Mesendoderm (in vitro differentiated cells): ENCODE results near the gene EIF4E2. TPM values are rescaled to one million over a fixed set of nuclear protein-coding genes. Genes with fewer than 3 reads are reported as not detected.

ENCODE experiments used
- DNase-seq: peaks from one replicate; pipeline ENCODE4 v3.0.0; 2013
- H2AK5ac ChIP-seq: 2 replicates; pipeline ENCODE4 v1.6.1; 2013; ENCODE audit warnings: low read length, inconsistent platforms
- H2BK120ac ChIP-seq: 2 replicates; pipeline ENCODE4 v1.6.1; 2013; ENCODE audit warnings: low read depth, mild to moderate bottlenecking, low read length, moderate library complexity, mixed read lengths
- H2BK15ac ChIP-seq: replicated peaks from 2 replicates; pipeline ENCODE4 v1.6.1; 2013; ENCODE audit warnings: low read depth, mild to moderate bottlenecking, moderate library complexity
- H2BK5ac ChIP-seq: 2 replicates; pipeline ENCODE4 v1.6.1; 2013; ENCODE audit warnings: low read length, inconsistent platforms
- H3K18ac ChIP-seq: 2 replicates; pipeline ENCODE4 v1.6.1; 2013; ENCODE audit warnings: mild to moderate bottlenecking, low read length, mixed read lengths
- H3K23ac ChIP-seq: one replicate; pipeline ENCODE4 v1.6.1; 2013; ENCODE audit warnings: low read length
- H3K27ac ChIP-seq: 2 replicates; pipeline ENCODE4 v1.5.1; 2013; ENCODE audit warnings: low read depth, mild to moderate bottlenecking, inconsistent platforms, low read length, moderate library complexity
- H3K27me3 ChIP-seq: 2 replicates; pipeline ENCODE4 v1.6.1; 2013; ENCODE audit warnings: low read length, control low read depth, mild to moderate bottlenecking, inconsistent platforms; ENCODE audit not compliant: insufficient read depth, poor library complexity
- H3K36me3 ChIP-seq: 2 replicates; pipeline ENCODE4 v1.6.1; 2013; ENCODE audit warnings: low read length, inconsistent platforms; ENCODE audit not compliant: control insufficient read depth, insufficient read depth
- H3K4ac ChIP-seq: one replicate; pipeline ENCODE4 v1.6.1; 2013; ENCODE audit warnings: low read depth, mild to moderate bottlenecking, low read length, moderate library complexity
- H3K4me1 ChIP-seq: 2 replicates; pipeline ENCODE4 v1.6.1; 2013; ENCODE audit warnings: low read depth, low read length, inconsistent platforms; ENCODE audit not compliant: control insufficient read depth
- H3K4me2 ChIP-seq: 2 replicates; pipeline ENCODE4 v1.6.1; 2013; ENCODE audit warnings: low read length
- H3K4me3 ChIP-seq: 2 replicates; pipeline ENCODE4 v1.5.1; 2013; ENCODE audit warnings: mild to moderate bottlenecking, low read length
- H3K56ac ChIP-seq: one replicate; pipeline ENCODE4 v1.6.1; 2013; ENCODE audit warnings: low read length
- H3K79me1 ChIP-seq: 2 replicates; pipeline ENCODE4 v1.6.1; 2013; ENCODE audit warnings: low read length, inconsistent platforms
- H3K79me2 ChIP-seq: 2 replicates; pipeline ENCODE4 v1.6.1; 2013; ENCODE audit warnings: mild to moderate bottlenecking, low read length; ENCODE audit not compliant: control insufficient read depth, insufficient read depth
- H3K9ac ChIP-seq: 2 replicates; pipeline ENCODE4 v1.6.1; 2013; ENCODE audit warnings: low read length, inconsistent platforms
- H4K5ac ChIP-seq: one replicate; pipeline ENCODE4 v1.6.1; 2013; ENCODE audit warnings: low read length
- H4K8ac ChIP-seq: one replicate; pipeline ENCODE4 v1.6.1; 2013; ENCODE audit warnings: low read depth, mild to moderate bottlenecking, control low read depth, low read length, moderate library complexity
- WGBS: extraction: QIAGEN DNeasy Blood & Tissue Kit; methylation state at CpG from one replicate; pipeline ENCODE4 v1.1.7; 2013; ENCODE audit warnings: low lambda C conversion rate, missing lambda C conversion rate; ENCODE audit not compliant: insufficient coverage; ENCODE audit errors: extremely low coverage; 5-methylcytosine and 5-hydroxymethylcytosine counted together
- polyA plus RNA-seq, 2 experiments: library from polyadenylated mRNA; stranded (reverse); fragments of 200-250 nt; gene quantifications; one replicate each; pipeline ENCODE4 v1.2.3, GENCODE V29; 2013

The EIF4E2 gene, protein sequence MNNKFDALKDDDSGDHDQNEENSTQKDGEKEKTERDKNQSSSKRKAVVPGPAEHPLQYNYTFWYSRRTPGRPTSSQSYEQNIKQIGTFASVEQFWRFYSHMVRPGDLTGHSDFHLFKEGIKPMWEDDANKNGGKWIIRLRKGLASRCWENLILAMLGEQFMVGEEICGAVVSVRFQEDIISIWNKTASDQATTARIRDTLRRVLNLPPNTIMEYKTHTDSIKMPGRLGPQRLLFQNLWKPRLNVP
- 73.2 TPM for polyA plus RNA-seq (2013, experiment 1 of 2)
- polyA plus RNA-seq (2013, experiment 2 of 2): 72.6 TPM

DNA sequence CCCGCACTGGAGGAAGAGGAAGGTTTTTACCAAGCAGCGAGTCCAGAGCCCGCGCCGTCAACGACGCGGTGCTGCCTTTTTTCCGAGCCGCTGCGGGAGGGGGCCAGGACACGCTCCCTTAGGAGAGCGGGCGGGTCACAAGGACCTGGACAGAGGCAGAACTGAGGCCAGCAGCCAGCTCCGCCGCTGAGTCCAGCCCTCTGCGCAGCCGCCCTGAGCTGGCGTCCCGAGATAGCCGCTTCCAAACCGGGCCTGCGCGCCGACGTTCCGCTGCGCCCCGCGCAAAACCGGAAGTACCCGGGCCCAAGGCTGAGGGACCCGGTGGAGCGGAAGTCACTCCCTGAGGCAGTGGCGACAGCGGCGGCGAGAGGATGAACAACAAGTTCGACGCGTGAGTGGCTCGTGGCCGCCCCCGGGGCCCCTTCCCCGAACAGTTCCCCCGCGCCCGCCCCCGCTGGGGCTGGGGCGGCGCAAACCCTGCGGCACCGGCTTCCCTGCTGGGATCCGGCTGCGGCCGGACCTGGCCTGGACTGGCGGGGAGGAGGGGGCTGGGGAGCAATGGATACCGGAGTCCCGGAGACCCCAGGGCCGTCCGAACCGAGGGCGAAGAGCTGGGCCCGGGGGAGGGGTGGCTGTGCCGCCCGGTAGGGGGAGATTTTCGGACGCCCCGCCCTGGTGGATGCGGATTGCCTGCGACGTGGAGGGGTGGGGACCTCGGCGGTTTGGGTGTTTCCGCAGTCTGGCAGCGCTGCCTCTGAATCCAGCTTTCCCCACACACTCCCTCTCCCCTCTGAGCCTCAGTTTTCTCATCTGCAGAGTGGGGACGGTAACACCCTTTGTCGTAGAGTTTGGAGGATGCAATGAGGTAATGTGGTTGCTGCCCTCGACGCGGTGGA lies at the start of gene EIF4E2, which contains the start of gene TIGD1:
Gene EIF4E2 (plus strand): TSS at position 336 of the 896 bp plus-strand sequence. CDS start 36 bp downstream, at position 372.
Gene TIGD1 (minus strand): TSS at position 204 of the 896 bp plus-strand sequence. CDS start 675 bp downstream, outside the sequence.
- H3K27me3 ChIP-seq: no peaks in the 10 kb centered on the region
- no CpG with 5 or more reads among the region's 81 CpGs for WGBS
- no peaks in the 10 kb centered on the region for H3K36me3 ChIP-seq
- peak within 1 kb of the TSS; percentile 80 for H2BK5ac ChIP-seq
- H4K8ac ChIP-seq: peak within 1 kb of the TSS; percentile 82
- peaks cover 25% of the 10 kb centered on the region for H3K79me1 ChIP-seq
- peaks cover 4% of the 10 kb centered on the region for H3K4me1 ChIP-seq
- peak within 1 kb of the TSS; percentile 93 for H3K27ac ChIP-seq
- peak within 1 kb of the TSS; percentile 98 for H3K9ac ChIP-seq
- H2BK120ac ChIP-seq: no peak within 1 kb of the TSS
- peak within 1 kb of the TSS; percentile 82 for H3K4ac ChIP-seq
- peaks cover 24% of the 10 kb centered on the region for H3K79me2 ChIP-seq
- H2AK5ac ChIP-seq: no peak within 1 kb of the TSS
- no peak within 1 kb of the TSS for H2BK15ac ChIP-seq
- DNase-seq: peak; percentile 98
- H4K5ac ChIP-seq: no peak within 1 kb of the TSS
- peak within 1 kb of the TSS; percentile 54 for H3K4me2 ChIP-seq
- H3K4me3 ChIP-seq: peak within 1 kb of the TSS; percentile 93
- H3K23ac ChIP-seq: peak within 1 kb of the TSS; percentile 76
- H3K18ac ChIP-seq: peak within 1 kb of the TSS; percentile 88
- peak within 1 kb of the TSS; percentile 99 for H3K56ac ChIP-seq

DNA sequence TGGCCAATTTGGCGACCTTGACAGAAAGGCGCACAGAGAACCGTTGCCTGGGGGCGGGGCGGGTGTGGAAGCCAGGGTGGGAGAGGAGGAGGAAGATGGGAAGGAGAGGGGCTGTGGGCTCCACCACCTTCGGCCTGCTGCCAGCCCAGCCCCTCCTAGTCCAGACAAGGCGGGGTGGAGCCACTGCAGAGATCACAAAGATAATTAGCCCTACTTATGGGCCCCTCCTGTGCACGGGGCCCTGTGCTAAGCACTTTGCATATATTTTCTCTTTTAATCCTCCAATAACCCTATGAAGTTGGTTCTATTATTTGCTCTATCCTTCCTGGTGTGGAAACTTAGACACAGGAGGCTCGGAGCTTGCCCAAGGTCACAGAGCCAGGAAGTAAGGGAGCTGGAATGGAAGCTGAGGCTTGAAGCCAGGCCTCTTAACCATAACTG lies 49.1 kb upstream of the EIF4E2 start:
- Histone ChIP-seq H3K27me3 (peaks cover 10% of the 10 kb centered on the region), H3K4me3 (no peak overlapping the region), H3K79me1 (no peaks in the 10 kb centered on the region), H4K8ac (no peak overlapping the region), H2BK5ac (no peak overlapping the region), H2BK120ac (no peak overlapping the region), H3K9ac (no peak overlapping the region), H3K18ac (no peak overlapping the region), H3K79me2 (no peaks in the 10 kb centered on the region), H3K4me2 (no peak overlapping the region), H2AK5ac (no peak overlapping the region), H3K27ac (no peak overlapping the region), H3K4ac (no peak overlapping the region), H3K23ac (no peak overlapping the region), H3K56ac (no peak overlapping the region), H3K4me1 (peaks cover 2% of the 10 kb centered on the region), H3K36me3 (no peaks in the 10 kb centered on the region), H2BK15ac (no peak overlapping the region), H4K5ac (no peak overlapping the region)
- DNase-seq: no peak
- no CpG with 5 or more reads among the region's 9 CpGs for WGBS

DNA sequence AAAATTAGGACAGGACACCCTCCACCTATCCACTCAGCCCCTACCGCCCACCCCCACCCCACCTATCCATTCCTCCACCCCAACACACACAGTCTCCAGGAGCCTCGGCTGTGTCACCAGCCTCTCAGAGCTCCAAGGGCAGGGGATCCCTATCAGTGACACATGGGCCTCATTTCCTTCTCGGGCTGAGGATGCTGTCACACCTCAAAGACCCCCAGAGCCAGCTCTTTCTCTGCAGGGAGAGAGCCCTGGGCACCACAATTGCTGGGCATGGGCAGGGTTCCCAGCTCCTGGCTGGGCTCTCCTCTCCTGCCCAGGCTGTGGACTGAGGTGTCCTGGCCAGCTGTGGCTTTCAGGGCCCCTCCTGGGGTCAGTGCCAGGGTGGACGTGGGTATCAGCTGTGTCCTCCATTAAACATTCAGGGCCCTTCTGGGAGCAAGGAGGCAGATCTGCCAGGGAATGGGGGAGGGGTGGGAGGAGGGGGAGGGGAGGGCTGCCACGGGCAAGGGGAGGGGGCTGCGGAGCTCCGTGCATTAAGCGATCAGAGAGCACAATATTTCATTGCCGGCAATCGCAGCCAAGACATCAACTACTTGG lies 48.6 kb upstream of the EIF4E2 start:
- peaks cover 10% of the 10 kb centered on the region for H3K27me3 ChIP-seq
- no peak overlapping the region for H4K5ac ChIP-seq
- no peak overlapping the region for H3K56ac ChIP-seq
- H4K8ac ChIP-seq: no peak overlapping the region
- H2AK5ac ChIP-seq: no peak overlapping the region
- no peak overlapping the region for H2BK120ac ChIP-seq
- H2BK15ac ChIP-seq: no peak overlapping the region
- H3K9ac ChIP-seq: no peak overlapping the region
- H3K79me2 ChIP-seq: no peaks in the 10 kb centered on the region
- H3K4me1 ChIP-seq: peaks cover 2% of the 10 kb centered on the region
- no CpG with 5 or more reads among the region's 10 CpGs for WGBS
- no peak overlapping the region for H3K23ac ChIP-seq
- H3K79me1 ChIP-seq: no peaks in the 10 kb centered on the region
- H3K4me3 ChIP-seq: no peak overlapping the region
- no peaks in the 10 kb centered on the region for H3K36me3 ChIP-seq
- H3K27ac ChIP-seq: no peak overlapping the region
- no peak overlapping the region for H3K18ac ChIP-seq
- no peak for DNase-seq
- no peak overlapping the region for H3K4ac ChIP-seq
- H2BK5ac ChIP-seq: no peak overlapping the region
- H3K4me2 ChIP-seq: no peak overlapping the region

DNA sequence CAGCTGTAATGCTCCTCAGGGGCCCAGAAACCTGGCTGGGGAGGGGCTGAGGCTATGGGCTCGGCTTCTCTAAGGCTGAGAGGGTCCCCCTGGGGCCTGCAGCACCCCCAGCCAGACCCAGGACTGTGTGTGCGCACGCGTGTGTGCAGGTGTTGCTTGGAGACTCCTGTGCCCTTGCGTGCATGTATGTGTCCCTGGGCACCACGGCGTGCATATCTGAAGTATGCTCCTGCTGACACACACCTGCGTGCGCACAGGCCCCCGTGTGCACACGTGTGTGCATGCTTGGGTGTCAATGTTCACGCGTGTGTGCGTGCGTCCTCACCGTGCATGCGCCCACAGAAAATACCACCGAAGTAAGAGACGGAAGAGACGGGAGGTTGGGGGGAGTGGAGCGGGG lies 48.0 kb upstream of the EIF4E2 start:
- Histone ChIP-seq H4K5ac (no peak overlapping the region), H3K9ac (peak overlapping the region; percentile 7), H2BK15ac (no peak overlapping the region), H3K4me1 (peaks cover 2% of the 10 kb centered on the region), H2BK5ac (no peak overlapping the region), H3K56ac (peak overlapping the region; percentile 67), H2BK120ac (no peak overlapping the region), H3K23ac (no peak overlapping the region), H3K27me3 (peaks cover 10% of the 10 kb centered on the region), H3K79me2 (no peaks in the 10 kb centered on the region), H2AK5ac (no peak overlapping the region), H3K4ac (no peak overlapping the region), H3K36me3 (no peaks in the 10 kb centered on the region), H3K79me1 (no peaks in the 10 kb centered on the region), H3K18ac (no peak overlapping the region), H3K4me2 (peak overlapping the region; percentile 48), H4K8ac (no peak overlapping the region), H3K4me3 (no peak overlapping the region), H3K27ac (no peak overlapping the region)
- no peak for DNase-seq
- no CpG with 5 or more reads among the region's 21 CpGs for WGBS

DNA sequence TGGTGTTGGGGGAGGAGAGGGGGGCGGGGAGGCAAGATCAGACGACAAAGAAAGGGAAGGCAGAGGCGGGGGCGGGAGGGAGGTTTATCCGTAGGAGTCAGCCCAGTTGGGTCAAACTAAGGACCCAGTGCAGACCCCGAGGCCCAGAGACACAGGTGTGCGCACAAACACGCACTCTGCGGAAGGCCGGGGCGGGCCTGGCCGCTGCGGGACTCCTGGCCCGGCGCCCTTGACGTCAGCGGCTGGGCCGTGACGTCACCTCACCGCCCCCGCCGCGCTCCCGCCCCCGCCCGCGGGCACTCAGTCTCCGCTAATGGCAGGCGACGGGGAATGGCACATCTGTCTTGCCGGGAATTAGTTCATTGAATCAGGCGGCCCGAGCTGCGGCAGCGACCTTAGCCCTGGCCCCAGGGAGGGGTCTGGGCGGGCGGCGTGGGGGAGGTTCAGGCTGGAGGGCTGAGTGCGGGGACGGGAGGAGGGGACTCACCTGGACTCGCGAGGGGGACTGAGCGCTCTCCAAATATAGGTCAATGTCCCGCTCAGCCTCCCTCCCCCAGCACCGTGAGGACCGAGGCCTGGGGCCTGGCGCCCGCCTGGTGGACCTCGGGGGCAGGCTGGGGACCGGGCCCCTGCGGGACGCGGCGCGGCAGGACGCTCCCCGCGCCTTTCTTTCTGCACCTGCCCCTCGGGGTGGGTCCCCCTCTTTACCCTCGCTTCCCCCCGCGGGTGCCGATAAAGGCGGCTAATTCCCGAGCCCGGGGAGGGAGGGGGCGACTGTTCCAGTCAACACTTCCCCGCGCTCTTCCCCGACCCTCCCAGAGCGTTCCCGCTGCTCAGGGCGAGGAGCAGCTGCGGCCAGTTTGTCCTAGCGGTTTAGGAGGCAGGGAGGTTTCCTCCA lies 47.3 kb upstream of the EIF4E2 start:
- WGBS: no CpG with 5 or more reads among the region's 75 CpGs
- no peak overlapping the region for H3K23ac ChIP-seq
- no peak overlapping the region for H3K27ac ChIP-seq
- H3K56ac ChIP-seq: peak overlapping the region; percentile 67
- no peaks in the 10 kb centered on the region for H3K36me3 ChIP-seq
- H2BK5ac ChIP-seq: no peak overlapping the region
- no peak overlapping the region for H2BK15ac ChIP-seq
- peak; percentile 46 for DNase-seq
- no peaks in the 10 kb centered on the region for H3K79me1 ChIP-seq
- H3K27me3 ChIP-seq: peaks cover 10% of the 10 kb centered on the region
- H3K4me2 ChIP-seq: peak overlapping the region; percentile 77
- H3K4me1 ChIP-seq: peaks cover 2% of the 10 kb centered on the region
- no peak overlapping the region for H2BK120ac ChIP-seq
- H3K4ac ChIP-seq: no peak overlapping the region
- no peak overlapping the region for H3K18ac ChIP-seq
- H3K79me2 ChIP-seq: no peaks in the 10 kb centered on the region
- H2AK5ac ChIP-seq: no peak overlapping the region
- H4K8ac ChIP-seq: no peak overlapping the region
- H3K9ac ChIP-seq: peak overlapping the region; percentile 29
- no peak overlapping the region for H4K5ac ChIP-seq
- peak overlapping the region; percentile 33 for H3K4me3 ChIP-seq
